Subcutaneous abdominal adipose tissue (tissue), 5 donors: ENCODE results near the gene SCAF1.

Experiments used
- H3K27ac ChIP-seq: one replicate; pipeline ENCODE4 v1.7.0; 2013; ENCODE audit warnings: low read depth, mild to moderate bottlenecking, inconsistent platforms, low read length, moderate library complexity
- H3K27me3 ChIP-seq, 5 donors: one replicate each; pipeline ENCODE4 v1.7.0; 2013; ENCODE audit warnings: low read length in 5 of 5, inconsistent platforms in 1 of 5; ENCODE audit not compliant: control insufficient read depth in 5 of 5, insufficient read depth in 4 of 5
- H3K36me3 ChIP-seq, 5 donors: one replicate each; pipeline ENCODE4 v1.7.0; 2013; ENCODE audit warnings: low read length in 5 of 5; ENCODE audit not compliant: control insufficient read depth in 5 of 5, insufficient read depth in 5 of 5
- H3K4me1 ChIP-seq, 5 donors: one replicate each; pipeline ENCODE4 v1.7.0; 2013; ENCODE audit warnings: low read length in 5 of 5, mild to moderate bottlenecking in 3 of 5, moderate library complexity in 1 of 5; ENCODE audit not compliant: control insufficient read depth in 5 of 5, insufficient read depth in 5 of 5
- H3K4me3 ChIP-seq, 5 donors: one replicate each; pipeline ENCODE4 v1.7.0; 2013; ENCODE audit warnings: low read length in 5 of 5, low read depth in 1 of 5
- H3K9ac ChIP-seq, 5 donors: one replicate each; pipeline ENCODE4 v1.7.0; 2013; ENCODE audit warnings: low read length in 5 of 5, mild to moderate bottlenecking in 4 of 5, moderate library complexity in 3 of 5
- H3K9me3 ChIP-seq, 5 donors: one replicate each; pipeline ENCODE4 v1.7.0; 2013; ENCODE audit warnings: low read length in 5 of 5; ENCODE audit not compliant: control insufficient read depth in 5 of 5
- donor health status: healthy.
- donor health status: healthy.
- donor health status: healthy.
- donor health status: healthy.
- donor health status: healthy.

Gene SCAF1

DNA sequence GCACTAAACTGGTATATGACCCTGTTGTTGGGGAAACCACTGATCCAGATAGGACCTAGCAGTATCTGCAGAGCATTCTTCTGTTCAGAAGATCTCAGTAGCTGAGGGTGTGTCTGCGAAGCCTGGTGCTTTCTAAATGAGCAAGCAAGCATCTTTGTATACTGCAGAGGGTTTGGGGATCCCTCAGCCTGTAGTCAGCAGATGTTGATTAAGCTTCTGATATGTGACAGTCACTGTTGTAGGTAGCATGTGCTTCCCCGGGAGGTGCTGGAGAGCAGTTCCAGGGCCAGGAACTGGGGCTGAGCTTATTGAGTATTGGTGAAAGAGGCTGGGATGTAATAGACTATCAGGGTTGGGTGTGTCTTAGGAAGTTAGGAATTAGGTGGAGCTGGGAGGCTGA, 1.5 kb downstream of the SCAF1 start:
- H3K27ac ChIP-seq: no peak overlapping the region
- H3K4me3 ChIP-seq: peak overlapping the region in 3 of 5 donors; percentile 0 to 23 (median 14)
- peaks cover 0 to 5% (median 0%) of the 10 kb centered on the region in 5 donors for H3K27me3 ChIP-seq
- H3K36me3 ChIP-seq: peaks cover 0 to 33% (median 29%) of the 10 kb centered on the region in 5 donors
- H3K9me3 ChIP-seq: no peaks in the 10 kb centered on the region
- H3K9ac ChIP-seq: peak overlapping the region in 3 of 5 donors; percentile 100
- peaks cover 15 to 58% (median 53%) of the 10 kb centered on the region in 5 donors for H3K4me1 ChIP-seq

- Histone ChIP-seq H3K9ac (no peak overlapping the region), H3K4me3 (no peak overlapping the region), H3K27ac (no peak overlapping the region), H3K4me1 (peaks cover 6 to 45% (median 40%) of the 10 kb centered on the region in 5 donors), H3K27me3 (no peaks in the 10 kb centered on the region), H3K9me3 (no peaks in the 10 kb centered on the region), H3K36me3 (peaks cover 0 to 51% (median 44%) of the 10 kb centered on the region in 5 donors)
These were observed 3.6 kb downstream of the SCAF1 start for GRCh38 chr19:49645592-49645991.

GRCh38 chr19:49645995-49646394, 4.0 kb downstream of the SCAF1 start:
- Histone ChIP-seq H3K27ac (no peak overlapping the region), H3K36me3 (peaks cover 0 to 53% (median 46%) of the 10 kb centered on the region in 5 donors), H3K9ac (no peak overlapping the region), H3K4me1 (peaks cover 4 to 41% (median 36%) of the 10 kb centered on the region in 5 donors), H3K27me3 (no peaks in the 10 kb centered on the region), H3K9me3 (no peaks in the 10 kb centered on the region), H3K4me3 (no peak overlapping the region)

- peaks cover 0 to 59% (median 50%) of the 10 kb centered on the region in 5 donors for H3K36me3 ChIP-seq
- H3K4me3 ChIP-seq: no peak overlapping the region
- no peak overlapping the region for H3K9ac ChIP-seq
- H3K27ac ChIP-seq: no peak overlapping the region
- peaks cover 3 to 35% (median 31%) of the 10 kb centered on the region in 5 donors for H3K4me1 ChIP-seq
- H3K27me3 ChIP-seq: no peaks in the 10 kb centered on the region
- no peaks in the 10 kb centered on the region for H3K9me3 ChIP-seq
These were observed 4.6 kb downstream of the SCAF1 start for GRCh38 chr19:49646586-49646985.

- Histone ChIP-seq H3K4me3 (no peak overlapping the region), H3K4me1 (no peaks in the 10 kb centered on the region), H3K27ac (no peak overlapping the region), H3K9ac (no peak overlapping the region), H3K9me3 (no peaks in the 10 kb centered on the region), H3K27me3 (no peaks in the 10 kb centered on the region), H3K36me3 (peaks cover 0 to 89% (median 79%) of the 10 kb centered on the region in 5 donors)
These were observed 9.2 kb downstream of the SCAF1 start for GRCh38 chr19:49651029-49651819.

GRCh38 chr19:49651820-49652550, 10.0 kb downstream of the SCAF1 start:
- Histone ChIP-seq H3K9me3 (no peaks in the 10 kb centered on the region), H3K27me3 (no peaks in the 10 kb centered on the region), H3K4me3 (no peak overlapping the region), H3K9ac (no peak overlapping the region), H3K27ac (no peak overlapping the region), H3K4me1 (no peaks in the 10 kb centered on the region), H3K36me3 (peaks cover 0 to 89% (median 79%) of the 10 kb centered on the region in 5 donors)

- Histone ChIP-seq H3K9ac (no peak overlapping the region), H3K4me1 (no peaks in the 10 kb centered on the region), H3K9me3 (no peaks in the 10 kb centered on the region), H3K27me3 (no peaks in the 10 kb centered on the region), H3K4me3 (no peak overlapping the region), H3K36me3 (peaks cover 0 to 88% (median 79%) of the 10 kb centered on the region in 5 donors), H3K27ac (no peak overlapping the region)
These were observed 10.8 kb downstream of the SCAF1 start for GRCh38 chr19:49652551-49653465.

DNA sequence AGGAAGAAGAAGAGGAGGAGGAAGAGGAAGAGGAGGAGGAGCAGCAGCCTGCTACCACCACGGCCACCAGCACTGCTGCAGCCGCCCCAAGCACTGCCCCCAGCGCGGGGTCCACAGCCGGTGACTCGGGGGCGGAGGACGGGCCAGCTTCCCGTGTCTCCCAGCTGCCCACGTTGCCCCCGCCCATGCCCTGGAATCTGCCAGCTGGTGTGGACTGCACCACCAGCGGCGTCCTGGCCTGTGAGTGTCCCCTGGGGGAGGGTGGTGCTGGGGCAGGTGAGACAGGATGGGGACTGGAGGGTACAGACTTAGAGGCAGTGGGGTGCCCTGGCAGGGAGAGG, 11.4 kb downstream of the SCAF1 start:
- Histone ChIP-seq H3K9ac (no peak overlapping the region), H3K27me3 (no peaks in the 10 kb centered on the region), H3K4me1 (no peaks in the 10 kb centered on the region), H3K27ac (no peak overlapping the region), H3K9me3 (no peaks in the 10 kb centered on the region), H3K36me3 (peaks cover 0 to 91% (median 84%) of the 10 kb centered on the region in 5 donors), H3K4me3 (no peak overlapping the region)

DNA sequence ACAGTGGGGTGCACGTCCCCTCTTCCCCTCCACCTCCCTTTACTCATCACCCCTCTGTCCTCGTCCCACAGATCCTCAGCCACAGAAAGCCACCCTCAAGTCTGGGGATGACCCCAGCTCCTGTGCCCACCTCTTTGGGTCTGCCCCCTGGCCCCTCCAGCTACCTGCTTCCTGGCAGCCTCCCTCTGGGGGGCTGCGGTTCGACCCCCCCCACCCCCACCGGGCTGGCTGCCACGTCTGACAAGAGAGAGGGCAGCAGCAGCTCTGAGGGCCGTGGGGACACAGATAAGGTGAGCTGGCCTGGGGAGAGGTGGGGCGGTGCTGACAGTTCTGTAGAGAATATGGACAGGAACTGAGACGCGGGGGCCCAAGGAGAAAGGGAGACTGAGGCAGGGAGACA, 12.6 kb downstream of the SCAF1 start:
- Histone ChIP-seq H3K4me1 (no peaks in the 10 kb centered on the region), H3K27me3 (no peaks in the 10 kb centered on the region), H3K27ac (no peak overlapping the region), H3K9ac (no peak overlapping the region), H3K9me3 (no peaks in the 10 kb centered on the region), H3K36me3 (peaks cover 0 to 94% (median 89%) of the 10 kb centered on the region in 5 donors), H3K4me3 (no peak overlapping the region)
